GM12865 (cell line): ENCODE measurements around the gene POU1F1.
"Not testable (repeated sequence)": the region's sequence is repeated elsewhere in the genome, so short reads cannot be mapped to it uniquely, and the experiment has no call there.

ENCODE experiments used
- DNase-seq: peaks from one replicate; pipeline ENCODE4 v3.0.0; 2010; ENCODE audit warnings: low read depth
- H3K4me3 ChIP-seq: 2 replicates; pipeline ENCODE4 v1.5.1; 2011; ENCODE audit warnings: mild to moderate bottlenecking, low read depth, low read length, control low read depth
- TF ChIP-seq, protein P1 (sequence below): IDR thresholded peaks from 2 replicates; pipeline ENCODE4 v1.5.1; 2011; ENCODE audit warnings: low read length, control low read depth, low read depth, inconsistent platforms; ENCODE audit not compliant: insufficient read depth; ENCODE audit errors: missing control alignments

POU1F1 gene

DNA sequence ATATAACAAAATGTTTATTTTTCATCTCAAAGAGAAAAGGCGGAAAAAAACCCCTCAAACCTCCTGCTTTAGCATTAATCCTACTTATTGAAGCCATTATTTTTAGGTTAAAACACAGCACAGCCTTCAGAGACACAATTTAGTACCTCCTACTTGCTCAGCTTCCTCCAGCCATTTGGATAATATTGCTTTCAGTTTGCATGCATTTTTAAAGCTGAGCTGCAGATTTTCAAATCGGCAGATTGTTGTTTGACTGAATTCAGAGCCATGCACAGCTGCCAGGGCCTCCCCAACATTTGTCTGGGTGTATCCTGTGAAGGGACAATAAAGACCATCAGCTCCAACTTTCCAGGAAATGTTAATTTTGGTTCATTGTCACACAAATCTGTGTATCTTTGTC lies 14.5 kb downstream of the POU1F1 start:
- TF ChIP-seq, protein P1, sequence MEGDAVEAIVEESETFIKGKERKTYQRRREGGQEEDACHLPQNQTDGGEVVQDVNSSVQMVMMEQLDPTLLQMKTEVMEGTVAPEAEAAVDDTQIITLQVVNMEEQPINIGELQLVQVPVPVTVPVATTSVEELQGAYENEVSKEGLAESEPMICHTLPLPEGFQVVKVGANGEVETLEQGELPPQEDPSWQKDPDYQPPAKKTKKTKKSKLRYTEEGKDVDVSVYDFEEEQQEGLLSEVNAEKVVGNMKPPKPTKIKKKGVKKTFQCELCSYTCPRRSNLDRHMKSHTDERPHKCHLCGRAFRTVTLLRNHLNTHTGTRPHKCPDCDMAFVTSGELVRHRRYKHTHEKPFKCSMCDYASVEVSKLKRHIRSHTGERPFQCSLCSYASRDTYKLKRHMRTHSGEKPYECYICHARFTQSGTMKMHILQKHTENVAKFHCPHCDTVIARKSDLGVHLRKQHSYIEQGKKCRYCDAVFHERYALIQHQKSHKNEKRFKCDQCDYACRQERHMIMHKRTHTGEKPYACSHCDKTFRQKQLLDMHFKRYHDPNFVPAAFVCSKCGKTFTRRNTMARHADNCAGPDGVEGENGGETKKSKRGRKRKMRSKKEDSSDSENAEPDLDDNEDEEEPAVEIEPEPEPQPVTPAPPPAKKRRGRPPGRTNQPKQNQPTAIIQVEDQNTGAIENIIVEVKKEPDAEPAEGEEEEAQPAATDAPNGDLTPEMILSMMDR: no peak
- H3K4me3 ChIP-seq: no peak overlapping the region
- no peak for DNase-seq

DNA sequence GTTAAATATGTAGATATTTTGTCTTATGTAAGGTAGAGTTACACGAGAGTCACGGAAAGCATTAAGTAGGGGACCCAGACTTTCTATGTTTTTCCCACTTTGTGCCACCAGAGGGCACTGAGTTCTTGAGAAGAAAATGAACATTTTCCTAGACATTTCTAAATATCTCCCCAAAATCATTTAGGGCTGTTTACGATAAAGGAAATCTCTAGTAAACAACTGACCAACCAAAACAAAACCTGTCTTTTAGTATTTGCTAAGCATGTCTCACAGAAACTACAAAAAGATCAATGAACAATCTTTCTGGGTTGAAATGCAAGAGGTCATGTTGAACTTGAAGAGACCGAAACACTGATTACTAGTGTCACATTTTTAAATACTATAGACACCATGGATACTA lies 16.1 kb downstream of the POU1F1 start:
- TF ChIP-seq, protein P1: peak; percentile 71
- peak; percentile 55 for DNase-seq
- H3K4me3 ChIP-seq: no peak overlapping the region

GRCh38 chr3:87250009-87250408 lies 26.4 kb downstream of the POU1F1 start:
- no peak for DNase-seq
- H3K4me3 ChIP-seq: no peak overlapping the region
- TF ChIP-seq, protein P1: no peak

DNA sequence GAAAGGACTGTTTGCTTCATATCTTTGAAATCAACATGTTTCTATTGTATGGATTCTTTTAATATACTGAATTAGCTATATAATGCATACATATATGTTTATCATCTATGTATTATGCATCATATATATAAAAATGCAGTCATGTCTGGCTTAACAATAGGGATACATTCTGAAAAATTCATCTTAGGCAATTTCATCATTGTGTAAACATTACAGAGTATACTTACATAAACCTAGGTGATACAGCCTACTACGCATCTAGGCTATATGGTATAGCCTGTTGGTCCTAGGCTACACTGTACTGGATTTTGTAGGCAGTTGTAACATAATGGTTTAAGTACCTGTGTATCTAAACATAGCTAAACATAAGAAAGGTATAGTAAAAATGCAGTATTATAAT lies 27.6 kb downstream of the POU1F1 start:
- DNase-seq: no peak
- TF ChIP-seq, protein P1: no peak
- no peak overlapping the region for H3K4me3 ChIP-seq

GRCh38 chr3:87248231-87248630 lies 28.2 kb downstream of the POU1F1 start:
- not testable (repeated sequence) for H3K4me3 ChIP-seq, DNase-seq

DNA sequence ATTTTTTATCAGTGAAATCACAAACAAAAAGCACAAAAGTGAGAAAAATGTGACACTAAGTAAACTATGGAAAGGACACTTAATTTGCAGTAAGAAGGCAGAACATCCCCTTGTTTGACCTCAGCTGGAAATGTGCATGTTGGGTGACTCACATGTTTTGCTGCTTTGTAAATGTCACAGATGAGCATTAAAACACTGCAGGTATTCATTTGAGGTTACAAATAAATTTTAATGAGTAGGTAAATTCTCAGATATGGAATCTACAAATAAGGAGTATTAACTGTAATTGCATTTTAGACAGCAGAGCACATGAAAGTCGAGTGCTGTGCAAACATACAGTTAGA lies 29.0 kb downstream of the POU1F1 start:
- DNase-seq: no peak
- H3K4me3 ChIP-seq: no peak overlapping the region
- TF ChIP-seq, protein P1: no peak

DNA sequence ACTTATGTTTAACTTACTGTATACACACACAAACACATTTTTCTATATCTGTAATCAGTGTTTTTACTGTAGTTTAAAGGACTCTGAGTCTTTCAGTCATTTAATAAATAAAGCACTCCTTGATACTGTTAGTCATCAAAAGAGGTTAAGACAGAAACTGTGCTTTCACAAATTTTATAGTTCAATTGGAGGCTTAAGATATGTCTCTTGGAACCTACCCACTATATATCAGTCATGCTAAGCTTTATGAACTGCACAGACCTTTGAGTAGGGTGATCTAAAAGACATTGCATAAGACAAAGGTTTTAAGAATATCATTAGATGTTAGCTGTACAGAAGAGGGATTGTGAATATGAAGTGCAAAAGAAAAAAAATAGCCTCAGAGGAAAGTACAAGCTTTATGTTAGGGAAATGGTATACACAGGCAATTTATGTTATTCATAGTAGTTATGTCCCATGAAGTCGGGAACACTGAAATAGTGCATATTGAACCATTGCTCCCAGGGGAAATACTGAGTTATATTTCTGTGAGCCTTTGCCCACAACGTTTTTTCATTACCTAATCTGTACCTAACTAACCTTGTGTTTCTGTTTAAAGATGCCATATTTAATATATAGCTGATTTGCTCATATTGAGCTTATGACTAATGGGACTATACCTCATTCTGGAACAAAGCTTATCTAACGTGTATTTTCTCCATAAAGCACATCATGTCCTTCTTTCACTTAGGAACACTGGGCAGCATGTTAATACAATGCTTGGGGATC lies 29.5 kb downstream of the POU1F1 start:
- no peak overlapping the region for H3K4me3 ChIP-seq
- no peak for DNase-seq
- TF ChIP-seq, protein P1: no peak
